Neural cell (in vitro differentiated cells): ENCODE results near the gene PLSCR5. TPM values are rescaled to one million over a fixed set of nuclear protein-coding genes. Genes with fewer than 3 reads are reported as not detected.

Experiments
- H2AFZ ChIP-seq: fragments of 200-600, 300-800 bp; sonication (generic), shearing (Covaris generic); 2 replicates; pipeline ENCODE4 v1.6.0; 2014; ENCODE audit warnings: low read depth, mild to moderate bottlenecking, antibody characterized with exemption, low read length, moderate library complexity
- H3F3A ChIP-seq: fragments of 200-600 bp; shearing (Covaris generic); 2 replicates; pipeline ENCODE4 v1.6.1; 2016; ENCODE audit warnings: mild to moderate bottlenecking, moderate library complexity, mixed read lengths, antibody characterized with exemption, low read length; ENCODE audit not compliant: insufficient read depth, poor library complexity, severe bottlenecking
- H3K27ac ChIP-seq: fragments of 200-600, 300-800 bp; sonication (generic), shearing (Covaris generic); 2 replicates; pipeline ENCODE4 v1.5.1; 2014; ENCODE audit warnings: mild to moderate bottlenecking, low read length, moderate library complexity
- H3K27me3 ChIP-seq: fragments of 300-800, 200-600 bp; sonication (generic), shearing (Covaris generic); 2 replicates; pipeline ENCODE4 v1.6.0; 2014; ENCODE audit warnings: mild to moderate bottlenecking, low read depth, low read length, moderate library complexity; ENCODE audit not compliant: insufficient read depth
- H3K36me3 ChIP-seq: fragments of 300-800, 200-600 bp; sonication (generic), shearing (Covaris generic); 2 replicates; pipeline ENCODE4 v1.5.1; 2014; ENCODE audit warnings: mild to moderate bottlenecking, antibody characterized with exemption, low read length, moderate library complexity; ENCODE audit not compliant: insufficient read depth
- H3K4me2 ChIP-seq: fragments of 300-800, 200-600 bp; sonication (generic), shearing (Covaris generic); 2 replicates; pipeline ENCODE4 v1.6.0; 2014; ENCODE audit warnings: mild to moderate bottlenecking, low read length
- H3K4me3 ChIP-seq: fragments of 300-800, 200-600 bp; sonication (generic), shearing (Covaris generic); 2 replicates; pipeline ENCODE4 v1.5.1; 2014; ENCODE audit warnings: mild to moderate bottlenecking, low read length, moderate library complexity
- H3K79me2 ChIP-seq: fragments of 200-600 bp; shearing (Covaris generic); replicated peaks from 2 replicates; pipeline ENCODE4 v1.6.0; 2014; ENCODE audit warnings: mild to moderate bottlenecking, low read length, moderate library complexity; ENCODE audit not compliant: insufficient read depth
- H3K9ac ChIP-seq: fragments of 300-800, 200-600 bp; sonication (generic), shearing (Covaris generic); 2 replicates; pipeline ENCODE4 v1.6.1; 2016; ENCODE audit warnings: mild to moderate bottlenecking, low read length, mixed read lengths
- H3K9me2 ChIP-seq: fragments of 200-600 bp; shearing (Covaris generic); 2 replicates; pipeline ENCODE4 v1.6.1; 2016; ENCODE audit warnings: mild to moderate bottlenecking, low read length, mixed read lengths; ENCODE audit not compliant: insufficient read depth
- H3K9me3 ChIP-seq: fragments of 200-600, 300-800 bp; sonication (generic), shearing (Covaris generic); 2 replicates; pipeline ENCODE4 v1.6.1; 2016; ENCODE audit warnings: mild to moderate bottlenecking, mixed run types, low read length, moderate library complexity, mixed read lengths
- H4K20me1 ChIP-seq: fragments of 200-600 bp; shearing (Covaris generic); 2 replicates; pipeline ENCODE4 v1.6.1; 2016; ENCODE audit warnings: mild to moderate bottlenecking, mixed run types; ENCODE audit not compliant: insufficient read depth
- EP300 ChIP-seq: fragments of 450-650 bp; conservative IDR thresholded peaks from 2 replicates; pipeline ENCODE4 v1.6.1; 2014; ENCODE audit warnings: antibody characterized with exemption, mild to moderate bottlenecking, moderate library complexity; ENCODE audit not compliant: poor library complexity, severe bottlenecking
- EZH2 ChIP-seq: fragments of 200-600, 300-800 bp; shearing (Covaris generic), sonication (generic); IDR thresholded peaks from 2 replicates; pipeline ENCODE4 v1.6.1; 2014; ENCODE audit warnings: antibody characterized with exemption, low read length, borderline replicate concordance, mild to moderate bottlenecking; ENCODE audit not compliant: insufficient read depth, poor library complexity, severe bottlenecking
- MXI1 ChIP-seq: fragments of 450-650 bp; conservative IDR thresholded peaks from 2 replicates; pipeline ENCODE4 v1.6.1; 2014; ENCODE audit warnings: antibody characterized with exemption, mild to moderate bottlenecking; ENCODE audit not compliant: poor library complexity, severe bottlenecking
- POLR2AphosphoS5 ChIP-seq: IDR thresholded peaks from 2 replicates; pipeline ENCODE4 v1.6.1; 2012
- RAD21 ChIP-seq: fragments of 450-650 bp; conservative IDR thresholded peaks from 2 replicates; pipeline ENCODE4 v1.6.1; 2014; ENCODE audit warnings: antibody characterized with exemption, mild to moderate bottlenecking, moderate library complexity
- SMC3 ChIP-seq: fragments of 450-650 bp; conservative IDR thresholded peaks from 2 replicates; pipeline ENCODE4 v1.6.1; 2014; ENCODE audit warnings: antibody characterized with exemption, mild to moderate bottlenecking, moderate library complexity; ENCODE audit not compliant: poor library complexity
- TAF1 ChIP-seq: IDR thresholded peaks from 2 replicates; pipeline ENCODE4 v1.6.1; 2012; ENCODE audit warnings: low read depth
- polyA plus RNA-seq: library from polyadenylated mRNA; depleted of rRNA; stranded (reverse); fragments of >200 nt; gene quantifications from 2 replicates; pipeline ENCODE4 v1.2.3, GENCODE V29; 2014
- TF ChIP-seq, protein P1 (sequence below): fragments of 450-650 bp; IDR thresholded peaks from 2 replicates; pipeline ENCODE4 v1.5.1; 2014; ENCODE audit warnings: antibody characterized with exemption, mild to moderate bottlenecking, moderate library complexity; ENCODE audit not compliant: poor library complexity, severe bottlenecking
- TF ChIP-seq, protein P2 (sequence below): IDR thresholded peaks from 2 replicates; pipeline ENCODE4 v1.6.1; 2012; ENCODE audit warnings: borderline replicate concordance

The PLSCR5 gene
- polyA plus RNA-seq, 1 donor from 2014 or later = 0.37 TPM

DNA sequence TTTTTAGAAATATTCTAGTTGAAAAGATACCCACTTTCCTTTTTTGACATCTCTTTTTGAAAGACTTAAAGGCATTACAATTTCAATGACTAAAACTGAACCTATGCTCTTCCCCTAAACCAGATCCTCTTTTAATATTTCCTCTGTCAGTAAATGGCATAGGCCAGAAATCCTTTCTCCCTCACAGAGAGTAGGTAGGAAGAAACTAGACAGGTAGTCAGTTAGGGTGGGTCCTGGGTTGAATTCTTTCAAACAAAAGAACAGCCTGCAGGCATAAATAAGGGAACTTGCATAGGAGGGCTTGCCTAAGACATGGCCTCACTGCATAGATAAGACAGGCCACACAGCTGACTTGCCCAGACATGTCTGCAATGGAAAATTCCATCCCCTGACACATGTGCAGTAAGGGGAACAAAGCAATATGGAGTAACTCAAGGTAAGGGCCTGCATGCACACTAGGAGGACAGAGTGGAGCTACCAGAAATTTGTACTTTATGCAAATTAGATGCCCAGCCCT lies 23.1 kb downstream of the PLSCR5 start:
- Histone ChIP-seq H3K9me2 (no peaks in the 10 kb centered on the region), H3K4me3 (no peak overlapping the region), H3F3A (no peaks in the 10 kb centered on the region), H3K4me2 (no peak overlapping the region), H3K36me3 (no peaks in the 10 kb centered on the region), H2AFZ (no peak overlapping the region), H3K27me3 (no peaks in the 10 kb centered on the region), H3K9me3 (no peaks in the 10 kb centered on the region), H3K79me2 (no peaks in the 10 kb centered on the region), H3K9ac (no peak overlapping the region), H4K20me1 (no peaks in the 10 kb centered on the region), H3K27ac (no peak overlapping the region)
- no peak for TF ChIP-seq TAF1
- no peak for TF ChIP-seq EZH2
- TF ChIP-seq EP300 = no peak
- TF ChIP-seq, protein P1, sequence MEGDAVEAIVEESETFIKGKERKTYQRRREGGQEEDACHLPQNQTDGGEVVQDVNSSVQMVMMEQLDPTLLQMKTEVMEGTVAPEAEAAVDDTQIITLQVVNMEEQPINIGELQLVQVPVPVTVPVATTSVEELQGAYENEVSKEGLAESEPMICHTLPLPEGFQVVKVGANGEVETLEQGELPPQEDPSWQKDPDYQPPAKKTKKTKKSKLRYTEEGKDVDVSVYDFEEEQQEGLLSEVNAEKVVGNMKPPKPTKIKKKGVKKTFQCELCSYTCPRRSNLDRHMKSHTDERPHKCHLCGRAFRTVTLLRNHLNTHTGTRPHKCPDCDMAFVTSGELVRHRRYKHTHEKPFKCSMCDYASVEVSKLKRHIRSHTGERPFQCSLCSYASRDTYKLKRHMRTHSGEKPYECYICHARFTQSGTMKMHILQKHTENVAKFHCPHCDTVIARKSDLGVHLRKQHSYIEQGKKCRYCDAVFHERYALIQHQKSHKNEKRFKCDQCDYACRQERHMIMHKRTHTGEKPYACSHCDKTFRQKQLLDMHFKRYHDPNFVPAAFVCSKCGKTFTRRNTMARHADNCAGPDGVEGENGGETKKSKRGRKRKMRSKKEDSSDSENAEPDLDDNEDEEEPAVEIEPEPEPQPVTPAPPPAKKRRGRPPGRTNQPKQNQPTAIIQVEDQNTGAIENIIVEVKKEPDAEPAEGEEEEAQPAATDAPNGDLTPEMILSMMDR = no peak
- TF ChIP-seq, protein P2, sequence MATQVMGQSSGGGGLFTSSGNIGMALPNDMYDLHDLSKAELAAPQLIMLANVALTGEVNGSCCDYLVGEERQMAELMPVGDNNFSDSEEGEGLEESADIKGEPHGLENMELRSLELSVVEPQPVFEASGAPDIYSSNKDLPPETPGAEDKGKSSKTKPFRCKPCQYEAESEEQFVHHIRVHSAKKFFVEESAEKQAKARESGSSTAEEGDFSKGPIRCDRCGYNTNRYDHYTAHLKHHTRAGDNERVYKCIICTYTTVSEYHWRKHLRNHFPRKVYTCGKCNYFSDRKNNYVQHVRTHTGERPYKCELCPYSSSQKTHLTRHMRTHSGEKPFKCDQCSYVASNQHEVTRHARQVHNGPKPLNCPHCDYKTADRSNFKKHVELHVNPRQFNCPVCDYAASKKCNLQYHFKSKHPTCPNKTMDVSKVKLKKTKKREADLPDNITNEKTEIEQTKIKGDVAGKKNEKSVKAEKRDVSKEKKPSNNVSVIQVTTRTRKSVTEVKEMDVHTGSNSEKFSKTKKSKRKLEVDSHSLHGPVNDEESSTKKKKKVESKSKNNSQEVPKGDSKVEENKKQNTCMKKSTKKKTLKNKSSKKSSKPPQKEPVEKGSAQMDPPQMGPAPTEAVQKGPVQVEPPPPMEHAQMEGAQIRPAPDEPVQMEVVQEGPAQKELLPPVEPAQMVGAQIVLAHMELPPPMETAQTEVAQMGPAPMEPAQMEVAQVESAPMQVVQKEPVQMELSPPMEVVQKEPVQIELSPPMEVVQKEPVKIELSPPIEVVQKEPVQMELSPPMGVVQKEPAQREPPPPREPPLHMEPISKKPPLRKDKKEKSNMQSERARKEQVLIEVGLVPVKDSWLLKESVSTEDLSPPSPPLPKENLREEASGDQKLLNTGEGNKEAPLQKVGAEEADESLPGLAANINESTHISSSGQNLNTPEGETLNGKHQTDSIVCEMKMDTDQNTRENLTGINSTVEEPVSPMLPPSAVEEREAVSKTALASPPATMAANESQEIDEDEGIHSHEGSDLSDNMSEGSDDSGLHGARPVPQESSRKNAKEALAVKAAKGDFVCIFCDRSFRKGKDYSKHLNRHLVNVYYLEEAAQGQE = no peak
- no peak for TF ChIP-seq RAD21
- no peak for TF ChIP-seq SMC3
- no peak for TF ChIP-seq POLR2AphosphoS5
- TF ChIP-seq MXI1 = no peak

DNA sequence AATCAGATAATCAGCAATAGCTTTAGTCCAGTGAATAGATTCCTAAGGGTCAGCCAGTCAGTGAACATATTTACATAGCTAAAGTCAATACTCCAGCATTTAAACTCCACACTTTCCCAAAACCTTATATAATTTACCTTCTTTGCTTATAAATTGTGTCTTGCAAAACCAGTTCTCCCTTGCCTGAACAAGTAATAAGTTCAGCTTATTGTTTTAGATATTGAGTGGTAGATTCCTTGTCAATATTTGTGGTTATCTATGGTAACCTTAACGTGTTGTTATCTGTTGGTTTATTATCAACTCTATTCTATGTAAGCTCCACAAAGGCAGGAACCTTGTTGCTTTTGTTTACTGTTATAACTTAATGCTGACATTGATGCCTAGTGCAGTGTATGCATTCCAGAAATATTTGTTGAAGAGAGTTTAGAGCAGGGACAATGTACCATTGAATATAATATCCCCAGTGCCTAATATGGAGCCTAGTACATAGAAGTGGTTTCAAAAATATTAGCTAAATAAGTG lies 24.0 kb downstream of the PLSCR5 start:
- no peak overlapping the region for H3K4me2 ChIP-seq
- H3K9me3 ChIP-seq = no peaks in the 10 kb centered on the region
- no peak overlapping the region for H3K27ac ChIP-seq

More for the DNA sequence above, 24.0 kb downstream of the PLSCR5 start:
- Histone ChIP-seq H3K9ac (no peak overlapping the region), H3F3A (no peaks in the 10 kb centered on the region), H3K4me3 (no peak overlapping the region), H3K27me3 (no peaks in the 10 kb centered on the region), H3K79me2 (no peaks in the 10 kb centered on the region), H3K9me2 (no peaks in the 10 kb centered on the region), H2AFZ (no peak overlapping the region), H3K36me3 (no peaks in the 10 kb centered on the region), H4K20me1 (no peaks in the 10 kb centered on the region)
- no peak for TF ChIP-seq POLR2AphosphoS5
- no peak for TF ChIP-seq EP300
- TF ChIP-seq TAF1 = no peak
- TF ChIP-seq, protein P1 = no peak
- TF ChIP-seq, protein P2 = no peak
- TF ChIP-seq MXI1 = no peak
- TF ChIP-seq RAD21 = no peak
- TF ChIP-seq SMC3 = no peak
- no peak for TF ChIP-seq EZH2
